ENCODE measurements around the gene PDE2A. TPM values are rescaled to one million over a fixed set of nuclear protein-coding genes. Genes with fewer than 3 reads are reported as not detected.
A peak's percentile ranks its signal among the peaks of the same experiment; 100 is the strongest.

Gene PDE2A
- polyA plus RNA-seq, 3 donors from 2014 or later = not detected

- DNase-seq = no peak
- Mint-ChIP-seq H3K27me3 (ENCODE audit: low read depth in 3 of 3) (peaks cover 2 to 17% (median 10%) of the 10 kb centered on the region in 3 donors), H3K27ac (peak overlapping the region in 1 of 6 donors; percentile 28), H3K4me3 (no peak overlapping the region), H3K4me1 (peaks cover 7 to 14% of the 10 kb centered on the region in 2 donors), H3K36me3 (peaks cover 10 to 39% (median 12%) of the 10 kb centered on the region in 3 donors), H3K9me3 (no peaks in the 10 kb centered on the region)
Measured at GRCh38 chr11:72702096-72702495, 27.9 kb upstream of the PDE2A start.

- Mint-ChIP-seq H3K36me3 (peaks cover 10 to 38% (median 12%) of the 10 kb centered on the region in 3 donors), H3K27ac (peak overlapping the region in 2 of 6 donors; percentile 39 to 66), H3K27me3 (ENCODE audit: low read depth in 3 of 3) (peaks cover 2 to 15% (median 12%) of the 10 kb centered on the region in 3 donors), H3K9me3 (no peaks in the 10 kb centered on the region), H3K4me3 (no peak overlapping the region), H3K4me1 (peaks cover 3 to 11% of the 10 kb centered on the region in 2 donors)
- DNase-seq = no peak
Measured at GRCh38 chr11:72701466-72701865, 27.2 kb upstream of the PDE2A start.

- peaks cover 10 to 40% (median 16%) of the 10 kb centered on the region in 3 donors for H3K36me3 Mint-ChIP-seq
- peaks cover 0 to 12% (median 12%) of the 10 kb centered on the region in 3 donors for H3K27me3 Mint-ChIP-seq (ENCODE audit: low read depth in 3 of 3)
- no peaks in the 10 kb centered on the region for H3K9me3 Mint-ChIP-seq
- no peak overlapping the region for H3K4me3 Mint-ChIP-seq
- DNase-seq = no peak
- H3K27ac Mint-ChIP-seq = peak overlapping the region in 5 of 6 donors; percentile 34 to 75 (median 49)
- peaks cover 2 to 10% of the 10 kb centered on the region in 2 donors for H3K4me1 Mint-ChIP-seq
Measured at GRCh38 chr11:72700146-72700545, 25.9 kb upstream of the PDE2A start.

GRCh38 chr11:72697814-72698213, 23.6 kb upstream of the PDE2A start:
- H3K9me3 Mint-ChIP-seq = no peaks in the 10 kb centered on the region
- H3K4me3 Mint-ChIP-seq = no peak overlapping the region
- DNase-seq = no peak
- peaks cover 6 to 17% of the 10 kb centered on the region in 2 donors for H3K4me1 Mint-ChIP-seq
- H3K27me3 Mint-ChIP-seq (ENCODE audit: low read depth in 3 of 3) = peaks cover 0 to 15% (median 11%) of the 10 kb centered on the region in 3 donors
- no peak overlapping the region for H3K27ac Mint-ChIP-seq
- H3K36me3 Mint-ChIP-seq = peaks cover 16 to 49% (median 20%) of the 10 kb centered on the region in 3 donors

GRCh38 chr11:72696866-72697700, 22.9 kb upstream of the PDE2A start:
- peak overlapping the region in 1 of 6 donors; percentile 42 for H3K27ac Mint-ChIP-seq
- peaks cover 0 to 15% (median 12%) of the 10 kb centered on the region in 3 donors for H3K27me3 Mint-ChIP-seq (ENCODE audit: low read depth in 3 of 3)
- H3K36me3 Mint-ChIP-seq = peaks cover 16 to 54% (median 23%) of the 10 kb centered on the region in 3 donors
- H3K4me1 Mint-ChIP-seq = peaks cover 4 to 17% of the 10 kb centered on the region in 2 donors
- H3K4me3 Mint-ChIP-seq = no peak overlapping the region
- DNase-seq = no peak
- H3K9me3 Mint-ChIP-seq = no peaks in the 10 kb centered on the region

GRCh38 chr11:72695354-72695753, 21.1 kb upstream of the PDE2A start:
- no peak for DNase-seq
- Mint-ChIP-seq H3K4me1 (peaks cover 9 to 28% of the 10 kb centered on the region in 2 donors), H3K27ac (peak overlapping the region in 4 of 6 donors; percentile 40 to 62 (median 54)), H3K27me3 (ENCODE audit: low read depth in 3 of 3) (peaks cover 0 to 15% (median 15%) of the 10 kb centered on the region in 3 donors), H3K9me3 (no peaks in the 10 kb centered on the region), H3K36me3 (peaks cover 16 to 54% (median 21%) of the 10 kb centered on the region in 3 donors), H3K4me3 (no peak overlapping the region)

GRCh38 chr11:72693271-72693968, 19.2 kb upstream of the PDE2A start:
- H3K4me3 Mint-ChIP-seq = no peak overlapping the region
- peak overlapping the region in 1 of 6 donors; percentile 40 for H3K27ac Mint-ChIP-seq
- peaks cover 0 to 10% (median 9%) of the 10 kb centered on the region in 3 donors for H3K27me3 Mint-ChIP-seq (ENCODE audit: low read depth in 3 of 3)
- peaks cover 14 to 43% (median 15%) of the 10 kb centered on the region in 3 donors for H3K36me3 Mint-ChIP-seq
- H3K4me1 Mint-ChIP-seq = peaks cover 15 to 28% of the 10 kb centered on the region in 2 donors
- DNase-seq = no peak
- H3K9me3 Mint-ChIP-seq = no peaks in the 10 kb centered on the region

GRCh38 chr11:72692498-72693237, 18.4 kb upstream of the PDE2A start:
- Mint-ChIP-seq H3K4me1 (peaks cover 15 to 28% of the 10 kb centered on the region in 2 donors), H3K27me3 (ENCODE audit: low read depth in 3 of 3) (peaks cover 0 to 9% (median 7%) of the 10 kb centered on the region in 3 donors), H3K27ac (peak overlapping the region in 3 of 6 donors; percentile 3 to 53 (median 45)), H3K36me3 (peaks cover 11 to 43% (median 14%) of the 10 kb centered on the region in 3 donors), H3K4me3 (no peak overlapping the region), H3K9me3 (no peaks in the 10 kb centered on the region)
- no peak for DNase-seq

GRCh38 chr11:72690166-72690565, 15.9 kb upstream of the PDE2A start:
- DNase-seq = no peak
- Mint-ChIP-seq H3K9me3 (no peaks in the 10 kb centered on the region), H3K4me3 (no peak overlapping the region), H3K27ac (peak overlapping the region in 5 of 6 donors; percentile 52 to 93 (median 60)), H3K36me3 (peaks cover 10 to 45% (median 11%) of the 10 kb centered on the region in 3 donors), H3K4me1 (peaks cover 21 to 35% of the 10 kb centered on the region in 2 donors), H3K27me3 (ENCODE audit: low read depth in 3 of 3) (peaks cover 0 to 13% (median 5%) of the 10 kb centered on the region in 3 donors)

GRCh38 chr11:72688929-72689328, 14.7 kb upstream of the PDE2A start:
- no peak for DNase-seq
- Mint-ChIP-seq H3K4me3 (no peak overlapping the region), H3K4me1 (peaks cover 17 to 25% of the 10 kb centered on the region in 2 donors), H3K9me3 (no peaks in the 10 kb centered on the region), H3K27me3 (ENCODE audit: low read depth in 3 of 3) (peaks cover 0 to 12% (median 2%) of the 10 kb centered on the region in 3 donors), H3K27ac (peak overlapping the region in 3 of 6 donors; percentile 35 to 46 (median 43)), H3K36me3 (peaks cover 4 to 36% (median 5%) of the 10 kb centered on the region in 3 donors)

- Mint-ChIP-seq H3K27me3 (ENCODE audit: low read depth in 3 of 3) (peaks cover 0 to 12% (median 2%) of the 10 kb centered on the region in 3 donors), H3K4me1 (peaks cover 20 to 23% of the 10 kb centered on the region in 2 donors), H3K36me3 (peaks cover 4 to 36% (median 5%) of the 10 kb centered on the region in 3 donors), H3K27ac (peak overlapping the region in 5 of 6 donors; percentile 40 to 80 (median 58)), H3K9me3 (no peaks in the 10 kb centered on the region), H3K4me3 (no peak overlapping the region)
- no peak for DNase-seq
Measured at GRCh38 chr11:72688486-72688885, 14.3 kb upstream of the PDE2A start.

GRCh38 chr11:72687326-72687725, 13.1 kb upstream of the PDE2A start:
- no peak overlapping the region for H3K4me3 Mint-ChIP-seq
- H3K4me1 Mint-ChIP-seq = peaks cover 20 to 25% of the 10 kb centered on the region in 2 donors
- H3K27ac Mint-ChIP-seq = peak overlapping the region in 4 of 6 donors; percentile 55 to 84 (median 74)
- no peak for DNase-seq
- no peaks in the 10 kb centered on the region for H3K9me3 Mint-ChIP-seq
- H3K36me3 Mint-ChIP-seq = peaks cover 0 to 30% (median 5%) of the 10 kb centered on the region in 3 donors
- H3K27me3 Mint-ChIP-seq (ENCODE audit: low read depth in 3 of 3) = peaks cover 0 to 10% (median 3%) of the 10 kb centered on the region in 3 donors

Measured in immature natural killer cell (primary cell).